GM19099 (cell line): ENCODE data around the gene CACFD1.

ENCODE experiments used
- POLR2A ChIP-seq: IDR thresholded peaks from 3 replicates; pipeline ENCODE4 v1.6.1; 2011; ENCODE audit warnings: low read depth; ENCODE audit not compliant: insufficient read length; ENCODE audit errors: extremely low read depth

The CACFD1 gene

GRCh38 chr9:133459476-133460404 lies at the start of gene CACFD1:
CACFD1 (plus strand) TSS chr9:133459978; CDS start chr9:133460067, 89 bp downstream.
- TF ChIP-seq POLR2A: peak; percentile 62

- no peak for TF ChIP-seq POLR2A
These were observed 44.6 kb upstream of the CACFD1 start for GRCh38 chr9:133415170-133415569.

GRCh38 chr9:133417541-133418461 lies 42.0 kb upstream of the CACFD1 start, which contains the start of gene REXO4:
REXO4 (minus strand) TSS chr9:133418010; CDS start chr9:133417844, 166 bp downstream.
- TF ChIP-seq POLR2A: peak; percentile 78

GRCh38 chr9:133419005-133419404 lies 40.8 kb upstream of the CACFD1 start:
- TF ChIP-seq POLR2A: no peak

- no peak for TF ChIP-seq POLR2A
These were observed 39.4 kb upstream of the CACFD1 start for GRCh38 chr9:133420392-133420827.

- TF ChIP-seq POLR2A: peak; percentile 25
These were observed 37.9 kb upstream of the CACFD1 start, which contains the start of gene ADAMTS13 for GRCh38 chr9:133421615-133422542. ADAMTS13 (plus strand) TSS chr9:133422367; CDS start chr9:133422444, 77 bp downstream.

- TF ChIP-seq POLR2A: no peak
These were observed 36.6 kb upstream of the CACFD1 start for GRCh38 chr9:133423216-133423615.

- TF ChIP-seq POLR2A: no peak
These were observed 35.6 kb upstream of the CACFD1 start for GRCh38 chr9:133424187-133424586.

- TF ChIP-seq POLR2A: no peak
These were observed 34.6 kb upstream of the CACFD1 start for GRCh38 chr9:133425049-133425632.

GRCh38 chr9:133426011-133426410 lies 33.8 kb upstream of the CACFD1 start:
- no peak for TF ChIP-seq POLR2A

- TF ChIP-seq POLR2A: no peak
These were observed 32.0 kb upstream of the CACFD1 start for GRCh38 chr9:133427658-133428348.

GRCh38 chr9:133428617-133429101 lies 31.1 kb upstream of the CACFD1 start:
- TF ChIP-seq POLR2A: no peak

- no peak for TF ChIP-seq POLR2A
These were observed 30.6 kb upstream of the CACFD1 start for GRCh38 chr9:133429214-133429613.
